Measurements from ENCODE around the gene PARD3B.
"Not testable (repeated sequence)": the region's sequence is repeated elsewhere in the genome, so short reads cannot be mapped to it uniquely, and the experiment has no call there.

The PARD3B gene

GRCh38 chr2:204541637-204542036 lies 3.6 kb upstream of the PARD3B start:
- no peak for DNase-seq (ENCODE audit: extremely low read depth in 1 of 2, low read depth in 1 of 2)

GRCh38 chr2:204542982-204543608 lies 2.2 kb upstream of the PARD3B start:
- DNase-seq (ENCODE audit: extremely low read depth in 1 of 2, low read depth in 1 of 2) = no peak

- DNase-seq (ENCODE audit: extremely low read depth in 1 of 2, low read depth in 1 of 2) = peak in 1 of 2 donors; percentile 1
These were observed 823 bp downstream of the PARD3B start for GRCh38 chr2:204545861-204546735.

- DNase-seq (ENCODE audit: extremely low read depth in 1 of 2, low read depth in 1 of 2) = no peak
These were observed 5.7 kb downstream of the PARD3B start for GRCh38 chr2:204550751-204551511.

GRCh38 chr2:204551512-204551863 lies 6.2 kb downstream of the PARD3B start:
- DNase-seq (ENCODE audit: extremely low read depth in 1 of 2, low read depth in 1 of 2) = no peak

- DNase-seq (ENCODE audit: extremely low read depth in 1 of 2, low read depth in 1 of 2) = no peak
These were observed 12.3 kb downstream of the PARD3B start for GRCh38 chr2:204557604-204558003.

GRCh38 chr2:204559358-204559757 lies 14.1 kb downstream of the PARD3B start:
- not testable (repeated sequence) for DNase-seq (ENCODE audit: extremely low read depth in 1 of 2, low read depth in 1 of 2)

- DNase-seq (ENCODE audit: extremely low read depth in 1 of 2, low read depth in 1 of 2) = no peak
These were observed 15.6 kb downstream of the PARD3B start for GRCh38 chr2:204560902-204561301.

- no peak for DNase-seq (ENCODE audit: extremely low read depth in 1 of 2, low read depth in 1 of 2)
These were observed 16.5 kb downstream of the PARD3B start for GRCh38 chr2:204561771-204562170.

- DNase-seq (ENCODE audit: extremely low read depth in 1 of 2, low read depth in 1 of 2) = no peak
These were observed 21.2 kb downstream of the PARD3B start for GRCh38 chr2:204566439-204566838.

- no peak for DNase-seq (ENCODE audit: extremely low read depth in 1 of 2, low read depth in 1 of 2)
These were observed 25.1 kb downstream of the PARD3B start for GRCh38 chr2:204570421-204570820.

- DNase-seq (ENCODE audit: extremely low read depth in 1 of 2, low read depth in 1 of 2) = no peak
These were observed 25.8 kb downstream of the PARD3B start for GRCh38 chr2:204571041-204571440.

- DNase-seq (ENCODE audit: extremely low read depth in 1 of 2, low read depth in 1 of 2) = no peak
These were observed 26.6 kb downstream of the PARD3B start for GRCh38 chr2:204571911-204572310.

GRCh38 chr2:204573221-204573620 lies 27.9 kb downstream of the PARD3B start:
- DNase-seq (ENCODE audit: extremely low read depth in 1 of 2, low read depth in 1 of 2) = no peak

- DNase-seq (ENCODE audit: extremely low read depth in 1 of 2, low read depth in 1 of 2) = no peak
These were observed 29.2 kb downstream of the PARD3B start for GRCh38 chr2:204574486-204574885.

- no peak for DNase-seq (ENCODE audit: extremely low read depth in 1 of 2, low read depth in 1 of 2)
These were observed 30.2 kb downstream of the PARD3B start for GRCh38 chr2:204575463-204575862.

GRCh38 chr2:204576362-204576979 lies 31.2 kb downstream of the PARD3B start:
- peak in 1 of 2 donors; percentile 2 for DNase-seq (ENCODE audit: extremely low read depth in 1 of 2, low read depth in 1 of 2)

- no peak for DNase-seq (ENCODE audit: extremely low read depth in 1 of 2, low read depth in 1 of 2)
These were observed 33.8 kb downstream of the PARD3B start for GRCh38 chr2:204578928-204579598.

- DNase-seq (ENCODE audit: extremely low read depth in 1 of 2, low read depth in 1 of 2) = no peak
These were observed 36.7 kb downstream of the PARD3B start for GRCh38 chr2:204581946-204582345.

GRCh38 chr2:204583773-204584172 lies 38.5 kb downstream of the PARD3B start:
- DNase-seq (ENCODE audit: extremely low read depth in 1 of 2, low read depth in 1 of 2) = no peak

- no peak for DNase-seq (ENCODE audit: extremely low read depth in 1 of 2, low read depth in 1 of 2)
These were observed 40.7 kb downstream of the PARD3B start for GRCh38 chr2:204585930-204586329.
